Transverse colon (tissue), 4 donors: ENCODE measurements around the gene KRT4. TPM values are rescaled to one million over a fixed set of nuclear protein-coding genes. Genes with fewer than 3 reads are reported as not detected.

ENCODE experiments used
- DNase-seq: peaks from one replicate; pipeline ENCODE4 v3.0.0-alpha.2; 2019
- H3K27ac ChIP-seq, 4 donors: fragments of 200-600 bp; sonication (generic); 2 replicates each; pipeline ENCODE4 v1.5.1; 2016 to 2018; ENCODE audit warnings: inconsistent platforms in 4 of 4
- H3K27me3 ChIP-seq: fragments of 200-600 bp; sonication (generic); 2 replicates; pipeline ENCODE4 v1.5.1; 2017; ENCODE audit warnings: inconsistent platforms
- H3K36me3 ChIP-seq, 4 donors: fragments of 200-600 bp; sonication (generic); 2 replicates each; pipeline ENCODE4 v1.5.1; 2017 to 2019; ENCODE audit warnings: inconsistent platforms in 4 of 4
- H3K4me1 ChIP-seq, 4 donors: fragments of 200-600 bp; sonication (generic); 2 replicates each; pipeline ENCODE4 v1.5.1; 2017 to 2020; ENCODE audit warnings: inconsistent platforms in 4 of 4
- H3K4me3 ChIP-seq, 4 donors: fragments of 200-600 bp; sonication (generic); 1 replicate in 1 of 4; 2 replicates in 3 of 4; pipeline versions ENCODE4 v1.5.1 to v1.6.1; 2017 to 2019; ENCODE audit warnings: inconsistent platforms in 4 of 4
- H3K9me3 ChIP-seq, 2 donors: fragments of 200-600 bp; sonication (generic); 2 replicates each; pipeline ENCODE4 v1.5.1; 2017 to 2019; ENCODE audit warnings: inconsistent platforms in 2 of 2
- EP300 ChIP-seq: sonication (generic); formaldehyde crosslinking; IDR thresholded peaks from one replicate; pipeline ENCODE4 v1.6.1; 2017; ENCODE audit warnings: antibody characterized with exemption, low read depth
- POLR2A ChIP-seq: fragments of 450-650 bp; IDR thresholded peaks from one replicate; pipeline ENCODE4 v1.6.1; 2016; ENCODE audit warnings: antibody characterized with exemption, mild to moderate bottlenecking, moderate library complexity
- POLR2AphosphoS5 ChIP-seq, 3 donors: sonication (generic); formaldehyde crosslinking; IDR thresholded peaks; one replicate each; pipeline ENCODE4 v1.6.1; 2016; ENCODE audit warnings: antibody characterized with exemption in 3 of 3
- WGBS, 2 donors: methylation state at CpG; one replicate each; pipeline ENCODE4 v1.1.5; 2018; ENCODE audit warnings: low coverage in 1 of 2; 5-methylcytosine and 5-hydroxymethylcytosine counted together
- in situ Hi-C, 4 donors: fragments of 200-750 bp; cut with MboI; loops; one replicate each; pipeline versions ENCODE4 v1.15.0 to v1.15.1; 2017; ENCODE audit warnings: low sequenced_read_pairs in 3 of 4, low pct_ligation_motif_present in 1 of 4, low pct_unique_long_range_greater_than_20kb in 1 of 4
- intact Hi-C: fragments of 100-400 bp; cut with DNase I; formaldehyde crosslinking; loops from one replicate; pipeline ENCODE4 v1.15.1; 2023; ENCODE audit warnings: low total_unique reads
- total RNA-seq, 4 donors: library from RNA; depleted of rRNA; stranded (reverse); fragments of >200 nt; gene quantifications; one replicate each; pipeline ENCODE4 v1.1.0, GENCODE V29; 2016
- TF ChIP-seq, protein P1 (sequence below), 5 experiments: fragments of 200-600 bp in 3 of 5; fragments of 450-650 bp in 2 of 5; sonication (generic) in 3 of 5; IDR thresholded peaks; 1 replicate in 2 of 5; 2 replicates in 3 of 5; pipeline ENCODE4 v1.5.1; 2016 to 2017; ENCODE audit warnings: antibody characterized with exemption in 5 of 5, inconsistent platforms in 3 of 5, mild to moderate bottlenecking in 2 of 5, moderate library complexity in 1 of 5

Gene KRT4
- total RNA-seq, 4 donors from 2014 or later = not detected

DNA sequence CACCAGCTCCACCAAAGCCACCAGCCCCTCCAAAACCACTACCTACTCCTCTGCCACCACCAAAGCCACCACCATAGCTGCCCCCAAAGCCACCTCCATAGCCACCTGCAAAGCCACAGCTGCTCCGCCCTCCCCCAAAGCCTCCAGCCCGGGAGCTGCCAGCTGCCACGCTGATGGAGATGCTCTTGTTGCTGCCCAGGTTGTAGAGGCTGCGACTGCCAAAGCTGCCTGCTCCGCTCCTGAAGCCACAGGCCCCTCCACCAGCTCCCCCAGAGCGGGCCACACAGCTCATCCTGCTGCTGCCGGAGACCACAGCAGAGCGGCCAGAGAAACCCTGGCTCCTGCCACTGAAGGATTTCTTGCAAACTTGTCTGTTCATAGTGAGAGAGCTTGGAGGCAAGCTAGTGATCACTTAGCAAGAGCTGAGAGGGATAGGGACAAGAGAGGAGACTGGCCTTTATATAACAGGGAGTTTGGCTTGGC, 37.0 kb downstream of the KRT4 start, which contains the start of gene KRT76:
Gene KRT76, minus strand, starts transcription at position 433 of the 483 bp plus-strand sequence. Its CDS starts 54 bp downstream, at position 379.
- TF ChIP-seq, protein P1, sequence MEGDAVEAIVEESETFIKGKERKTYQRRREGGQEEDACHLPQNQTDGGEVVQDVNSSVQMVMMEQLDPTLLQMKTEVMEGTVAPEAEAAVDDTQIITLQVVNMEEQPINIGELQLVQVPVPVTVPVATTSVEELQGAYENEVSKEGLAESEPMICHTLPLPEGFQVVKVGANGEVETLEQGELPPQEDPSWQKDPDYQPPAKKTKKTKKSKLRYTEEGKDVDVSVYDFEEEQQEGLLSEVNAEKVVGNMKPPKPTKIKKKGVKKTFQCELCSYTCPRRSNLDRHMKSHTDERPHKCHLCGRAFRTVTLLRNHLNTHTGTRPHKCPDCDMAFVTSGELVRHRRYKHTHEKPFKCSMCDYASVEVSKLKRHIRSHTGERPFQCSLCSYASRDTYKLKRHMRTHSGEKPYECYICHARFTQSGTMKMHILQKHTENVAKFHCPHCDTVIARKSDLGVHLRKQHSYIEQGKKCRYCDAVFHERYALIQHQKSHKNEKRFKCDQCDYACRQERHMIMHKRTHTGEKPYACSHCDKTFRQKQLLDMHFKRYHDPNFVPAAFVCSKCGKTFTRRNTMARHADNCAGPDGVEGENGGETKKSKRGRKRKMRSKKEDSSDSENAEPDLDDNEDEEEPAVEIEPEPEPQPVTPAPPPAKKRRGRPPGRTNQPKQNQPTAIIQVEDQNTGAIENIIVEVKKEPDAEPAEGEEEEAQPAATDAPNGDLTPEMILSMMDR (IDR thresholded peaks at IDR 0.05) = no peak
- TF ChIP-seq POLR2A = no peak
- TF ChIP-seq POLR2AphosphoS5 (IDR thresholded peaks at IDR 0.05) = no peak
- TF ChIP-seq EP300 = no peak
- intact Hi-C loops = no loop called here
- no peak within 1 kb of the TSS for H3K4me3 ChIP-seq
- H3K27ac ChIP-seq = no peak within 1 kb of the TSS
- H3K27me3 ChIP-seq = peaks cover 2% of the 10 kb centered on the region
- in situ Hi-C loops = no loop called here
- no peaks in the 10 kb centered on the region for H3K9me3 ChIP-seq
- no peaks in the 10 kb centered on the region for H3K36me3 ChIP-seq
- H3K4me1 ChIP-seq = no peaks in the 10 kb centered on the region
- no peak for DNase-seq
- WGBS, 2 donors = 94% methylated on average over 7 of the region's 8 CpGs; no CpG with 5 or more reads in 1 of the 2 donors

DNA sequence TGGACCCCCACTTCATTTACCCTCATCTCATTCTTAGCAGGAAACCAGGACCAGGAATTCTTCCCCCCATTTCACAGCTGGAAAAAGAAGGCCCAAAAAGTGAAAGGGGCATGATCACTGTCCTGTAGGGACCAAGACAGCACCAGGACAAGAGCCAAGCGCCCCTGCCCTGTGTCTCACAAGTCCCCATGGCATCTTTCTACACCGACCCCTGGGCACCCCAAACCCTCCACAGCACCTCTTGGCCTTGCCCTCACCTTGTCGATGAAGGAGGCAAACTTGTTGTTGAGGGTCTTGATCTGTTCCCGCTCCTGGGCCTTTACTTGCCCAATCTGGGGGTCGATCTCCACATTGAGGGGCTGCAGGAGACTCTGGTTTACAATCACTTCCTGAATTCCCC, 37.5 kb downstream of the KRT4 start:
- TF ChIP-seq POLR2AphosphoS5 (IDR thresholded peaks at IDR 0.05) (no peak), EP300 (no peak), POLR2A (no peak)
- TF ChIP-seq, protein P1 (IDR thresholded peaks at IDR 0.05) = no peak
- no peaks in the 10 kb centered on the region for H3K4me1 ChIP-seq
- H3K4me3 ChIP-seq = no peak overlapping the region
- no peaks in the 10 kb centered on the region for H3K36me3 ChIP-seq
- 73 to 81% methylated on average over 3 to 5 of the region's 5 CpGs for WGBS, 2 donors
- H3K27me3 ChIP-seq = peaks cover 2% of the 10 kb centered on the region
- H3K27ac ChIP-seq = no peak overlapping the region
- DNase-seq = no peak
- intact Hi-C loops = no loop called here
- in situ Hi-C loops = no loop called here
- H3K9me3 ChIP-seq = no peaks in the 10 kb centered on the region

DNA sequence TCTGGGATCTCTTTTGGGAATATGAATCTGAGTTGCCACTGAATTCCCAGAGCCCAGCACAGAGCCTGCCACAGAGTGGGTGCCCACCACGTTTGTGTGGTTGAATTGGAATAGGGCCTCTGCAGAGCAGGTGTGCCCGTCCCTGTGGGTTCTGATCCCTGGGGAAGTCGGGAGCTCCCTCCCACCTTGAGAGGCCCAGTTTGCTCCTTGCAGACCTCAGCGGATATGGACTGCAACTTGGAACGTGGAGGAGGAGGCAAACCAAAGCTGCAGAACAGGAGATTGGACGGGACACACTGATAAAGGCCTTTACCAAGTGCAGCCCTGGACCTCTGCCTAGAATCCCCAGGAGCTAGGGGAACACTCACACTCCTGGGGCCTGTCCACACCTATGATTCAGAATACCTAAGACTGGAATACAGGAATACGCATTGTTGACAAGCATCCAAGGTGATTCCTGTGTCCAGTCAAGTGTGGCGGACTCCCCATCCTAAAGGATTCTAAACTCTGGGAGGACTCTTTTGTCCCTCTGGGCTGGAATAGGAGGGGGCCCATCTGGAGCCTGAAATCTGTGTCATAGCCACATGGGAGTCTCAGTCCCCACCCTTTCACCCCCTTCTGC, 39.2 kb downstream of the KRT4 start:
- no peak for DNase-seq
- 80% methylated on average over 8 of the region's 8 CpGs; no CpG with 5 or more reads in 1 of the 2 donors for WGBS, 2 donors
- TF ChIP-seq POLR2A (no peak), EP300 (no peak), POLR2AphosphoS5 (IDR thresholded peaks at IDR 0.05) (no peak)
- TF ChIP-seq, protein P1 (IDR thresholded peaks at IDR 0.05) = no peak
- Histone ChIP-seq H3K4me1 (no peaks in the 10 kb centered on the region), H3K27me3 (no peaks in the 10 kb centered on the region), H3K4me3 (no peak overlapping the region), H3K27ac (no peak overlapping the region), H3K36me3 (no peaks in the 10 kb centered on the region), H3K9me3 (no peaks in the 10 kb centered on the region)
- intact Hi-C loops = no loop called here
- in situ Hi-C loops = no loop called here

DNA sequence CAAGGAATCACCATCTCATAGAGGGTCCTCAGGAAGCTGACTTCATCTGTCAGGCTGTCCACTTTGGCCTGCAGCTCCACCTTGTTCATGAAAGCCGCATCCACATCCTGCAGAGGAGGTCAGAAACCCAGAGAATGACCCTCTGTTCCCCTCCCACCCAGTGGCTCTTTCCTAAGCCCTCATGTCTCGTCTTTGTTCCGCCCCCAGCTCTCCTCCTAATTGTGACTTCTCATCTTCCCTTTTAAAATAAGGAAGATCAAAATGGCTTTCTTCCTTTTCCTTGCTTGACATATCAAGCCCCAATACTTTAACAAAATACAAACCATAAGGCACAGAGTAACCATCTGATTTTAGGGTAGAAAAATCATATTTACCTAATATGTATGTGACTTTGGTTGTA, 41.1 kb downstream of the KRT4 start:
- Histone ChIP-seq H3K27me3 (no peaks in the 10 kb centered on the region), H3K9me3 (no peaks in the 10 kb centered on the region), H3K4me1 (no peaks in the 10 kb centered on the region), H3K27ac (no peak overlapping the region), H3K4me3 (no peak overlapping the region), H3K36me3 (no peaks in the 10 kb centered on the region)
- intact Hi-C loops (no loop called here), in situ Hi-C loops (no loop called here)
- 48 to 83% methylated on average over 2 to 3 of the region's 3 CpGs for WGBS, 2 donors
- no peak for TF ChIP-seq EP300
- TF ChIP-seq POLR2AphosphoS5 (IDR thresholded peaks at IDR 0.05) = no peak
- TF ChIP-seq POLR2A = no peak
- TF ChIP-seq, protein P1 (IDR thresholded peaks at IDR 0.05) = no peak
- no peak for DNase-seq
